CD14-positive monocyte (primary cell): ENCODE measurements around the gene SPATA22. TPM values are rescaled to one million over a fixed set of nuclear protein-coding genes. Genes with fewer than 3 reads are reported as not detected.
A peak's percentile ranks its signal among the peaks of the same experiment; 100 is the strongest.

Experiments used
- DNase-seq, 3 donors: peaks; one replicate each; pipeline ENCODE4 v3.0.0-alpha.2; 2011 to 2022
- H2AFZ ChIP-seq: 2 replicates; pipeline ENCODE4 v1.6.0; 2012; ENCODE audit warnings: mild to moderate bottlenecking, low read depth, low read length, inconsistent platforms; ENCODE audit not compliant: insufficient read depth, poor library complexity, severe bottlenecking
- H3K27ac ChIP-seq, 2 donors: 1 replicate in 1 of 2; 2 replicates in 1 of 2; pipeline ENCODE4 v1.5.1; 2012 to 2013; ENCODE audit warnings: low read length in 2 of 2, control low read depth in 1 of 2, inconsistent platforms in 1 of 2, low read depth in 1 of 2, mild to moderate bottlenecking in 1 of 2
- H3K27me3 ChIP-seq, 2 donors: one replicate each; pipeline versions ENCODE4 v1.6.0 to v1.6.1; 2011 to 2013; ENCODE audit warnings: low read length in 2 of 2; ENCODE audit not compliant: control insufficient read depth in 2 of 2, insufficient read depth in 2 of 2
- H3K36me3 ChIP-seq, 2 donors: replicated peaks in 1 of 2; 1 replicate in 1 of 2; 2 replicates in 1 of 2; pipeline versions ENCODE4 v1.5.1 to v1.6.1; 2012 to 2013; ENCODE audit warnings: low read length in 2 of 2, control low read depth in 1 of 2, inconsistent platforms in 1 of 2, mild to moderate bottlenecking in 1 of 2; ENCODE audit not compliant: insufficient read depth in 2 of 2, control insufficient read depth in 1 of 2
- H3K4me1 ChIP-seq, 2 donors: 1 replicate in 1 of 2; 2 replicates in 1 of 2; pipeline versions ENCODE4 v1.5.1 to v1.6.1; 2012 to 2013; ENCODE audit warnings: low read length in 2 of 2, control low read depth in 1 of 2, inconsistent platforms in 1 of 2, mild to moderate bottlenecking in 1 of 2, moderate library complexity in 1 of 2; ENCODE audit not compliant: insufficient read depth in 2 of 2, control insufficient read depth in 1 of 2
- H3K4me2 ChIP-seq: replicated peaks from 2 replicates; pipeline ENCODE3; 2012; ENCODE audit warnings: low read length, moderate library complexity, mild to moderate bottlenecking; ENCODE audit not compliant: poor library complexity, severe bottlenecking; ENCODE audit errors: extremely low read depth
- H3K4me3 ChIP-seq, 3 experiments: fragments of 200-600 bp in 1 of 3; sonication (generic) in 1 of 3; replicated peaks in 1 of 3; 1 replicate in 2 of 3; 2 replicates in 1 of 3; pipeline ENCODE4 v1.5.1; 2011 to 2013; ENCODE audit warnings: low read length in 3 of 3, mild to moderate bottlenecking in 3 of 3, control low read depth in 2 of 3, low read depth in 2 of 3, inconsistent platforms in 1 of 3, moderate library complexity in 1 of 3
- H3K79me2 ChIP-seq: 2 replicates; pipeline ENCODE4 v1.6.0; 2012; ENCODE audit warnings: mild to moderate bottlenecking, control low read depth, inconsistent platforms, low read length, moderate library complexity; ENCODE audit not compliant: insufficient read depth
- H3K9ac ChIP-seq: 2 replicates; pipeline ENCODE4 v1.6.0; 2017; ENCODE audit warnings: low read length, mild to moderate bottlenecking; ENCODE audit not compliant: insufficient read depth, poor library complexity, severe bottlenecking
- H3K9me3 ChIP-seq, 2 donors: replicated peaks in 1 of 2; 1 replicate in 1 of 2; 2 replicates in 1 of 2; pipeline versions ENCODE4 v1.5.1 to v1.6.1; 2012 to 2013; ENCODE audit warnings: low read length in 2 of 2, control low read depth in 1 of 2; ENCODE audit not compliant: control insufficient read depth in 1 of 2, insufficient read depth in 1 of 2
- H4K20me1 ChIP-seq: 2 replicates; pipeline ENCODE4 v1.6.0; 2012; ENCODE audit warnings: mild to moderate bottlenecking, low read length, control low read depth, moderate library complexity; ENCODE audit not compliant: insufficient read depth
- H3K27ac Mint-ChIP-seq, 7 donors: one replicate each; pipeline ENCODE4 v1.8.0; 2020; ENCODE audit warnings: mild to moderate bottlenecking in 7 of 7, mixed read lengths in 7 of 7, moderate library complexity in 6 of 7, inconsistent platforms in 2 of 7
- H3K27me3 Mint-ChIP-seq, 3 donors: one replicate each; pipeline ENCODE4 v1.8.0; 2021 to 2022; ENCODE audit warnings: low read depth in 3 of 3, mild to moderate bottlenecking in 3 of 3, mixed read lengths in 3 of 3, moderate library complexity in 3 of 3, inconsistent platforms in 1 of 3
- H3K36me3 Mint-ChIP-seq, 2 donors: one replicate each; pipeline ENCODE4 v1.8.0; 2020; ENCODE audit warnings: mixed read lengths in 2 of 2, inconsistent platforms in 1 of 2, mild to moderate bottlenecking in 1 of 2
- H3K4me1 Mint-ChIP-seq: one replicate; pipeline ENCODE4 v1.8.0; 2020; ENCODE audit warnings: mild to moderate bottlenecking, mixed read lengths
- H3K4me3 Mint-ChIP-seq, 2 donors: one replicate each; pipeline ENCODE4 v1.8.0; 2020; ENCODE audit warnings: mild to moderate bottlenecking in 2 of 2, mixed read lengths in 2 of 2, moderate library complexity in 1 of 2
- H3K9me3 Mint-ChIP-seq, 7 donors: one replicate each; pipeline ENCODE4 v1.8.0; 2020 to 2022; ENCODE audit warnings: mixed read lengths in 7 of 7, mild to moderate bottlenecking in 6 of 7, moderate library complexity in 6 of 7, inconsistent platforms in 2 of 7
- CTCF ChIP-seq: fragments of 200-600 bp; IDR thresholded peaks from one replicate; pipeline ENCODE4 v1.8.0; 2022; ENCODE audit warnings: antibody characterized with exemption, mild to moderate bottlenecking
- WGBS: methylation state at CpG from one replicate; pipeline ENCODE4 v1.1.5; 2013; ENCODE audit warnings: missing lambda C conversion rate; ENCODE audit not compliant: insufficient coverage; 5-methylcytosine and 5-hydroxymethylcytosine counted together
- intact Hi-C, 2 donors: fragments of 100-400 bp; cut with micrococcal nuclease; formaldehyde crosslinking; loops; one replicate each; pipeline versions ENCODE4 v1.15.0 to v1.15.1; 2023
- polyA plus RNA-seq, 3 donors: library from polyadenylated mRNA; depleted of rRNA in 1 of 3; unstranded in 2 of 3; stranded (reverse) in 1 of 3; fragments of 300-500 nt in 2 of 3; fragments of >200 nt in 1 of 3; fragmentation: Illumina TruSeq in 2 of 3; gene quantifications; 1 replicate in 2 of 3; 2 replicates in 1 of 3; pipeline ENCODE4 v1.2.3, GENCODE V29; 2012 to 2021

The SPATA22 gene
- polyA plus RNA-seq, 3 donors: 0.13 TPM; not detected in 2

GRCh38 chr17:3479988-3480387 lies 8.4 kb upstream of the SPATA22 start:
- Mint-ChIP-seq H3K4me3 (no peak overlapping the region), H3K36me3 (no peaks in the 10 kb centered on the region), H3K4me1 (peaks cover 5% of the 10 kb centered on the region), H3K27ac (no peak overlapping the region), H3K27me3 (peaks cover 3 to 8% (median 5%) of the 10 kb centered on the region in 3 donors), H3K9me3 (peaks cover 0 to under 1% (median 0%) of the 10 kb centered on the region in 7 donors)
- peaks cover 0 to 4% of the 10 kb centered on the region in 2 donors for H3K27me3 ChIP-seq
- H3K9ac ChIP-seq: no peak overlapping the region
- H2AFZ ChIP-seq: no peak overlapping the region
- no peaks in the 10 kb centered on the region for H3K79me2 ChIP-seq
- H3K9me3 ChIP-seq: no peaks in the 10 kb centered on the region
- intact Hi-C loops: no loop called here
- H3K4me1 ChIP-seq: no peaks in the 10 kb centered on the region
- no peak for DNase-seq
- no CpG with 5 or more reads among the region's 3 CpGs for WGBS
- H4K20me1 ChIP-seq: no peaks in the 10 kb centered on the region
- no peak overlapping the region for H3K4me3 ChIP-seq
- no peaks in the 10 kb centered on the region for H3K36me3 ChIP-seq
- H3K27ac ChIP-seq: no peak overlapping the region
- H3K4me2 ChIP-seq: no peak overlapping the region
- TF ChIP-seq CTCF: no peak

- H3K9me3 Mint-ChIP-seq: peaks cover 3 to 10% (median 7%) of the 10 kb centered on the region in 7 donors
- peaks cover 5% of the 10 kb centered on the region for H3K4me1 Mint-ChIP-seq
- H3K4me2 ChIP-seq: peak within 1 kb of the TSS; percentile 37
- H3K4me1 ChIP-seq: no peaks in the 10 kb centered on the region
- H3K4me3 Mint-ChIP-seq: peak within 1 kb of the TSS; percentile 61 to 89
- H3K36me3 Mint-ChIP-seq: no peaks in the 10 kb centered on the region
- no peaks in the 10 kb centered on the region for H3K36me3 ChIP-seq
- no peak for TF ChIP-seq CTCF
- peak within 1 kb of the TSS; percentile 24 to 54 (median 36) for H3K4me3 ChIP-seq
- no peaks in the 10 kb centered on the region for H3K79me2 ChIP-seq
- peak within 1 kb of the TSS in 2 of 7 donors; percentile 32 to 42 for H3K27ac Mint-ChIP-seq
- no peak within 1 kb of the TSS for H3K9ac ChIP-seq
- no peak within 1 kb of the TSS for H2AFZ ChIP-seq
- H3K9me3 ChIP-seq: peaks cover 0 to 3% of the 10 kb centered on the region in 2 donors
- peaks cover 2 to 9% (median 3%) of the 10 kb centered on the region in 3 donors for H3K27me3 Mint-ChIP-seq
- no peak within 1 kb of the TSS for H3K27ac ChIP-seq
- DNase-seq: no peak
- intact Hi-C loops: no loop called here
- no peaks in the 10 kb centered on the region for H4K20me1 ChIP-seq
- no CpG with 5 or more reads among the region's 7 CpGs for whole genome bisulfite sequencing
- no peaks in the 10 kb centered on the region for H3K27me3 ChIP-seq
Measured at GRCh38 chr17:3475812-3476610, 4.4 kb upstream of the SPATA22 start, which contains the start of gene ASPA. Gene ASPA (plus strand): TSS chr17:3475997. CDS start chr17:3476160, 163 bp downstream.
